Measurements from ENCODE around the gene GSG1L. TPM values are rescaled to one million over a fixed set of nuclear protein-coding genes. Genes with fewer than 3 reads are reported as not detected.

The GSG1L gene
- total RNA-seq, 2 donors from 2014 or later = 0.29 TPM; not detected in 1

DNA sequence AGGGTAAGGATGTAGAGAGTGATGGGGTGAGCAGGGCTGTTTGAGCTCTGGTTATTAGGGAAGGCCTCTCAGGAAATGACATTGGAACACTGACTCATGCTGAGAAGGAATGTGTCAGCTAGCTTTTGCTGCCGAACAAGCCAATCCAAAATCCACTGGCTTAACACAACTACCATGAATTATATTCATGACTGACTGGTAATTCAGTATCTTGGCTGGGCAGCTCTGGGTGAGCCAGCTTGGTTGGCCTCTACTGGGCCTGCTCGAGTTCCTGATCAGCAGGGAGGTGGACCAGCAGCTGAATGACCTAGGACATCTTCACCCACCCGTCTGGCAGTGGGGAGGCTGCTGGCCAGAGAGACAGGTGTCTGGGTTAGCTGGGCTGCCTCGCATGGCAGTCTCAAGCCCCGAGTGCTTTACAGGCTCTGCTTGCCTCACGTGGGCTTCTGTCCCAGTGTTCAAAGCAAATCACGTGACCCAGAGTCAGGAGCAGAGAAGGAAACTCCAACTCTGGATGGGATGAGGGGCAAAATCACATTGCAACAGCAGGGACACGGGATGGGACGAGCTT lies 304.1 kb downstream of the GSG1L start:
- H3K27me3 Mint-ChIP-seq = no peaks in the 10 kb centered on the region
- no peak overlapping the region for H3K27ac Mint-ChIP-seq
- no peak for ATAC-seq (replicated peaks)
- no peaks in the 10 kb centered on the region for H3K9me3 Mint-ChIP-seq
- no peaks in the 10 kb centered on the region for H3K4me1 Mint-ChIP-seq
- peaks cover 30% of the 10 kb centered on the region for H3K36me3 Mint-ChIP-seq (ENCODE audit: low read depth)
- H3K4me3 Mint-ChIP-seq = no peak overlapping the region

DNA sequence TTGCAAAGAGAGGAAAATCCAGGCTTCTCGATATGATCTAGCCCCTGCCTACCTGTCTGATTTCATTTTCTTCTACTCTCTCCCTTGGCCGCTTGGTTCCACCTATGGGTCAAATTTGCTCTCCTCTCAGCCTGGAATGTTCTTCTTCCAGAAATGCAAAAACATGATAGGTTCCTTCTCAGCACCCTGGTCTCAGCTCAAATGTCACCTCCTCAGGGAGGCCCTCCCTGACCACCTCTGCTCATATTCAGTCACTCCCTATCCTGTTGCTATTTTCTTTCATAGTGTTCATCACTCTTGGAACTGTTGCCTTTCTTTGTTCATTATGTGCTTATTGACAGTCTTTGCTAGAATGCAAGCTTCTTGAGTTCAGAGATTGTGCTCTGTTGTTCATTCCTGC lies 305.0 kb downstream of the GSG1L start:
- H3K4me1 Mint-ChIP-seq = no peaks in the 10 kb centered on the region
- peak overlapping the region; percentile 0 for H3K27ac Mint-ChIP-seq
- no peaks in the 10 kb centered on the region for H3K27me3 Mint-ChIP-seq
- peaks cover 21% of the 10 kb centered on the region for H3K36me3 Mint-ChIP-seq (ENCODE audit: low read depth)
- ATAC-seq (replicated peaks) = no peak
- H3K4me3 Mint-ChIP-seq = no peak overlapping the region
- no peaks in the 10 kb centered on the region for H3K9me3 Mint-ChIP-seq

DNA sequence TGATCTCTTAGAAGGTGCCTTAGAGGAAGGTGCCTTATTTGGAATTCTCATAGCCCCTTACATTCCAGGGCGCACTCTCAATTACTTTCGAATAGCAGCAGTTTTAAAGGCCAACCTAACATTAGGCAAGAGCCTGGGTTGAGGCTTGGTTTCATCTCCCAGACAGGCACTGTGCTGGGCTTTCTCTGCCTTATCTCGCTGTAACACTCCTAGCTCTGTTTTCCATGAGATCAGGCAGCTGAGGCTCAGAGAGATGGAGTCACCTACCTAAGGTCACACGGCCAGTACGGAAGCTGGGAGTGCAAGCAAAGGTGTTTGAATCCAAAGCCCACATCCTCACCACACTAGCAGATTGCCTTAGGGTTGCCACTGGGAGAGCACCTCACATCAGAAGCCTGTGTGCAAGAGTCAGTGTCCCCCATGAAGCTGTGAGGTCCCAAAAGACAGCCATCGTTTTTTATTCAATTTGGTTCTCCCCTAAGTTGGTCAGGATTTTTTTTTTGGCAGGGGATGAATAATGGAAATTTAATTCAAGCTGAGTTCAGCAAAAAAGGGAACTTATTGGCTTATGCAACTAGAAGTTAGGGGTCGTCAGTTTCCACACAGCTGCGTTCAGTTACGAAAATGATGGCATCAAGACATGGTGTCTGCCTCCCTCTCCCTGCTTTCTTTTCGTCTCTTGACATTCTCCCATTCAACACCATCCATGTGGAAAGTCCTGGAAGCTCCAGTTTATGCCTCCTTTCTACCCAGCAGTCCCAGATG lies 307.1 kb downstream of the GSG1L start:
- no peak for ATAC-seq (replicated peaks)
- Mint-ChIP-seq H3K36me3 (ENCODE audit: low read depth) (peaks cover 8% of the 10 kb centered on the region), H3K27ac (no peak overlapping the region), H3K4me3 (no peak overlapping the region), H3K27me3 (no peaks in the 10 kb centered on the region), H3K9me3 (no peaks in the 10 kb centered on the region), H3K4me1 (no peaks in the 10 kb centered on the region)

DNA sequence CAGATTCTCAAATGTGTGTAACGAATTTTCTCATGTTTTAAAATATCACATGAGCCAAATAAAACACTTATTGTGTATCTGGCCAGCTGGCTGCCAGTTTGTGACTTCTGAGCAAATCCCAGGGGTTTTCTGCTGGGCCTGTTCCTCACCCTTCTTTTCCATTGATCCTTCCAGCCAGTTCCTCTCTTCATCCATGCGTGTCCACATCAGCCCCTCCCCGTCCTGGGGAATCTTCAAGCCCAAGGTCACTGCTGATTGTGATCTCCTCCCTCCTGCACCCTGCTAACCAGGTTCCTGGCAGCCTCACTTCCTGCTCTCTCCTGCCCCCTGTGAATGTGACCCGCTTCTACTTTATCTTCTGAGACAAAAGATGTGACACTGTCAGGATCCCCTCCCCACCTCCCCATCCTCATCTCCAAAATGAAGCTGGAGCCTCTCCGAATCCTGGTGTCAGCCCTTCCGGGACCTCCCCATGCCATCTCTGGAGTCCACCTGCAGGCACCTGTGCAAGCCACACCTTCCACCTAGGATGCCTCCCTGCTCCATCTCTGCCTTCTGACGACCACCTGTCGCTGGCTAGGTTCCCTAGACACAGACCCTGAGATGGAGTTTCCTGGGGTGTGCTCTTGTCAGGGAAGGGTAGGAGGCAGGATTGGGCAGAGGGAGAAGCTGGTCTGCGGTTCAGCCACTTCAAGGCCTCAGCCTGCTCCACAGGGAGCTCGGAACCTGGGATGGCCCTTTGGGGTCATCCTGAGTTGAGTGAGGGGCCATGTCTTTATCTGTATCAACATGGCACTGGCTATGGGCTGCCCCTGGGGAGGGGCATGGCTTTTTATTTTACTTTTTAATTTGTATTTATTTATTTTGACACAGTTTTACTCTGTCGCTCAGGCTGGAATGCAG lies 308.5 kb downstream of the GSG1L start:
- H3K27me3 Mint-ChIP-seq = no peaks in the 10 kb centered on the region
- H3K4me3 Mint-ChIP-seq = no peak overlapping the region
- H3K4me1 Mint-ChIP-seq = no peaks in the 10 kb centered on the region
- no peak for ATAC-seq (replicated peaks)
- peaks cover 8% of the 10 kb centered on the region for H3K36me3 Mint-ChIP-seq (ENCODE audit: low read depth)
- H3K27ac Mint-ChIP-seq = no peak overlapping the region
- no peaks in the 10 kb centered on the region for H3K9me3 Mint-ChIP-seq

DNA sequence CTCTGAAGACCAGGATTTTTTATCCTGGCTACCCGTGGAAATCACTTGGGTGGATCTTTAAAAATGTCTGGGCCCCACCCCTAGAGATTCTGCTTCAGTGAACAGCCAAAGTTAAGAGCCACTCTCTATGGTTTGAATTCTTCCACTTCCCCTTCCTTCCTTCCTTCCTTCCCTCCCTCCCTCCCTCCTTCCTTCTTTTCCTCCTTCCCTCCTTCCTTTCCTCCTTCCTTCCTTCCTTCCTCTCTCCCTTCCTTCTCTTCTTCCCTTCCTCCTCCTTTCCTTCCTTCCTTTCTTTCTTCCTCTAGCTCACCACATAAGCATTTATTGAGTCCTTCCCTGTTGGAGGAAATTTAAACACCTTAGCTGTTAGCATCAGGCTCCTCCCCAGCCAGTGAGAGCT lies 310.0 kb downstream of the GSG1L start:
- Mint-ChIP-seq H3K4me1 (peaks cover 5% of the 10 kb centered on the region), H3K27me3 (no peaks in the 10 kb centered on the region), H3K36me3 (ENCODE audit: low read depth) (peaks cover 15% of the 10 kb centered on the region), H3K9me3 (no peaks in the 10 kb centered on the region), H3K4me3 (no peak overlapping the region), H3K27ac (no peak overlapping the region)
- no peak for ATAC-seq (replicated peaks)

DNA sequence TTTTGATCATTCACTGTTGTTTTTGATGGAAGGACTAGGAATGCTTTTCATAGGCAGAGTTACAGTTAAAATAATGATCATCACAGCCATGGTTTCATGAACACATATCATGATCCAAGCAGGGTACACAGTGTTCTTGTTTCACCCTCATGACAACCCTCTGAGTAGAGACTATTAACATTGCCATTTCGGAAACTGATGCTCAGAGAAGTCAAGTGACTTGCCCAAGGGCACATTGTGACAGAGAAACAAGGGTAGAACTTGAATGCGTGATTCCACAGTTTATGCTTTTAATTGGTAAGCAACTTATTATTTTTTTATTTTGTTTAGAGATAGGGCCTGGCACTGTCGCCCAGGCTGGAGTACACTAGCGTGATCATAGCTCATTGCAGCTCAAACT lies 311.3 kb downstream of the GSG1L start:
- Mint-ChIP-seq H3K4me1 (peaks cover 5% of the 10 kb centered on the region), H3K4me3 (no peak overlapping the region), H3K27me3 (no peaks in the 10 kb centered on the region), H3K9me3 (no peaks in the 10 kb centered on the region), H3K36me3 (ENCODE audit: low read depth) (peaks cover 15% of the 10 kb centered on the region), H3K27ac (no peak overlapping the region)
- ATAC-seq (replicated peaks) = no peak

DNA sequence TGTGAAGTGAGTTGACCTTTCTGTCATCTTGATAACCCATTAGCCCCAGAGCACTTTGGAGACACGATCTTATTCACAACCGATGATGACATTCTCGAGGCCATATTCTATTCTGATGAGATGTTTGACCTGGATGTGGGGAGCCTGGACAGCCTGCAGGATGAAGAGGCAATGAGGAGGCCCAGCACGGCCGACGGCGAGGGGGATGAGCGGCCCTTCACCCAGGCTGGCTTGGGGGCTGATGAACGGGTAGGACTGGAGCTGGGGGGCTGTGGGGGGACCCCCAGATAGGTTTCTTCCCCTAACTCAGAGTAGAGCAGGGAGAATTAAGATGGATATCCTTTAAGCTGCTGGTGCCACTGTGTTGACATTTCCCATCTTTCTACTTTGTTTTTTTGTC lies 311.8 kb downstream of the GSG1L start:
- no peak overlapping the region for H3K27ac Mint-ChIP-seq
- H3K9me3 Mint-ChIP-seq = no peaks in the 10 kb centered on the region
- H3K4me3 Mint-ChIP-seq = no peak overlapping the region
- no peaks in the 10 kb centered on the region for H3K27me3 Mint-ChIP-seq
- H3K36me3 Mint-ChIP-seq (ENCODE audit: low read depth) = peaks cover 15% of the 10 kb centered on the region
- ATAC-seq (replicated peaks) = no peak
- peaks cover 5% of the 10 kb centered on the region for H3K4me1 Mint-ChIP-seq

DNA sequence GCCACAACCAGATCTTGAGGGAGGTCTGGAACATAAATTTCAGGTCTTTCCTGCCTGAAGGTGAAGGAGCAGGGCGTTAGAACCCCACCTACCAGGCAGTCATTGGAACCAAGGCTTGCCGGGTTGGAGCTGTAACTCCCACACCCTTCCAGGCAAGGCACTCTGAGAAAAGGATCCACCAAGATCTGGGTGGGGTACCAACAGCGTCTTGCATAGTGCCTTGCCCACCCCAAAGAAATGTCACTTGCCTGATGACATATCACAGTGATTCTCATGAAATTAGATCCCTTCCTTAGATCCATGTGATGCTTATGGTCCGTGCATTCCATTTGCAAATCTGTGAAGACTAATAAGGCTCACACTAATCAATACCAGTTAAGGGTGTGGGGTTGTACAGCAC lies 312.3 kb downstream of the GSG1L start:
- Mint-ChIP-seq H3K4me1 (peaks cover 5% of the 10 kb centered on the region), H3K27me3 (no peaks in the 10 kb centered on the region), H3K27ac (no peak overlapping the region), H3K4me3 (no peak overlapping the region), H3K9me3 (no peaks in the 10 kb centered on the region), H3K36me3 (ENCODE audit: low read depth) (peaks cover 15% of the 10 kb centered on the region)
- ATAC-seq (replicated peaks) = no peak

DNA sequence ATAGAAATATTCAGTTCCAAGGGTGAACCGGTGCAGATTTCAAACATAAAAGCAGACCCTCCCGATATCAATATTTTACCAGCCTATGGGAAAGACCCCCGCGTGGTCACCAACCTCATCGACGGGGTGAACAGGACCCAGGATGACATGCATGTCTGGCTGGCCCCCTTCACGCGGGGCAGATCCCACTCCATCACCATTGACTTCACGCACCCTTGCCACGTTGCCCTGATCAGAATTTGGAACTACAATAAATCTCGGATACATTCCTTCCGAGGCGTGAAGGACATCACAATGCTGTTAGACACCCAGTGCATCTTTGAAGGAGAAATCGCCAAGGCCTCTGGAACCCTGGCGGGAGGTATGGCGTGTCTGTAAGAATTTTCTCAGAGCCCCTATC lies 313.6 kb downstream of the GSG1L start:
- ATAC-seq (replicated peaks) = no peak
- Mint-ChIP-seq H3K4me1 (peaks cover 5% of the 10 kb centered on the region), H3K4me3 (no peak overlapping the region), H3K27me3 (no peaks in the 10 kb centered on the region), H3K9me3 (no peaks in the 10 kb centered on the region), H3K36me3 (ENCODE audit: low read depth) (peaks cover 11% of the 10 kb centered on the region), H3K27ac (no peak overlapping the region)

DNA sequence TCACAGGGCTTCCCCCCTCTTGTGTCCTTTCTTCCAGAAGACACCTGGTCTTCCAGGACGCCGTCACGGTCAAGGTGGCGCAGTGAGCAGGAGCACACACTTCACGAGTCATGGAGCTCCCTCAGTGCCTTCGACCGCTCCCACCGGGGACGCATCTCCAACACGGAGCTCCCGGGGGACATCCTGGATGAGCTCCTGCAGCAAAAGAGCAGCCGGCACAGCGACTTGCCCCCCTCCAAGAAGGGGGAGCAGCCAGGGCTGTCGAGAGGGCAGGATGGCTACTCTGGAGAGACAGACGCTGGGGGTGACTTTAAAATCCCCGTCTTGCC lies 314.0 kb downstream of the GSG1L start:
- Mint-ChIP-seq H3K27ac (no peak overlapping the region), H3K9me3 (no peaks in the 10 kb centered on the region), H3K4me1 (peaks cover 5% of the 10 kb centered on the region), H3K4me3 (no peak overlapping the region), H3K27me3 (no peaks in the 10 kb centered on the region), H3K36me3 (ENCODE audit: low read depth) (peaks cover 9% of the 10 kb centered on the region)
- no peak for ATAC-seq (replicated peaks)

DNA sequence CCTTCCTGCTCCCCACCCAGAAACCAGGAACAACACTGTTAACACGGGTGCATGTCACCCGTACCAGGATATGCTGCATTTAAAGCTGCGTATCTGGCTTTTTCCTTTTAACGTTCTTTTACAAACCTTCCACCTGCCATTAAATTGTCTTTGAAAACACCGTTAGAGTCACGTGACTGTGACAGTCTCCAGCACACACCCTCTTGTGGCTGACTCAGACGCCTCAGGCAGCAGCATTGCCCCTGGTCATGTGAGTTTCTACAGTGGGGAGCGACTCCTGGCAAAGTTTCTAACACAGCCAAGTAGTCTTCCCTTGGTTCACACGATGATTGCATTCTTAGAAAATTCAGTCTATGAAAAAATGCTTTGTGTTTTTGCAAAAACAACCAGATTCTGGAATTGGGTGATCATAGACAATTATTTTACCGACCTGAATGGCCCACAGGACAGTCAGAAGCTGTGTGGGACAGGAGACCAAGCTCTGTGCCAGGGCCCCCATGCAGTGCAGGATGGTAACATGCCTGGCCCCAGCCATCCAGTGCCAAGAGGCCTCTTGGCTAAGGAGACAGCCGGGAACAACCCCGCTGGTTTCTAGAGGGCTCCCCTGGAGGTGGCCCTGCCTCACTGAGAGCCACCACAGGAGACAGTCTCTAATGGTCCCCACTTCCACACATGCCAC lies 314.5 kb downstream of the GSG1L start:
- peak; percentile 64 for ATAC-seq (replicated peaks)
- no peak overlapping the region for H3K4me3 Mint-ChIP-seq
- no peaks in the 10 kb centered on the region for H3K9me3 Mint-ChIP-seq
- H3K4me1 Mint-ChIP-seq = peaks cover 5% of the 10 kb centered on the region
- H3K27me3 Mint-ChIP-seq = no peaks in the 10 kb centered on the region
- no peak overlapping the region for H3K27ac Mint-ChIP-seq
- peaks cover 9% of the 10 kb centered on the region for H3K36me3 Mint-ChIP-seq (ENCODE audit: low read depth)

DNA sequence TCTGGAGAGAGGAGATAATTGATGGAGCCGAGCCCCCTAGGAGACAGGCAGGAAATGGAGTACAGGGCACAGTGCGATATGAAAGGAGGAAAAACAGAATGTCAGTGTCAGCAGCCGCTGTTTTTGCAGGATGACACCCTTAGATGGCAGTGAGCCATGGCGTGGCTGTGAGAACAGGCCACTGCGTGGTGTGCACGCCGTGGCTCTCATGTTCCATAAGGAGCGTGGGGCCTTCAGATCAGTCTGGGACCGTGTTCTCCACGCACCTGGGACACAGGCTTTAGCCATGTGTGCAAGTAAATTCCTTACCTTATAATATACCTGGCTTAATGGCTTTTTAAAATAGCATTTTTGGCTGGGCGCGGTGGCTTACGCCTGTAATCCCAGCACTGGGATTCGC lies 315.6 kb downstream of the GSG1L start:
- Mint-ChIP-seq H3K4me3 (no peak overlapping the region), H3K4me1 (peaks cover 5% of the 10 kb centered on the region), H3K36me3 (ENCODE audit: low read depth) (peaks cover 9% of the 10 kb centered on the region), H3K27ac (no peak overlapping the region), H3K27me3 (no peaks in the 10 kb centered on the region), H3K9me3 (no peaks in the 10 kb centered on the region)
- no peak for ATAC-seq (replicated peaks)

DNA sequence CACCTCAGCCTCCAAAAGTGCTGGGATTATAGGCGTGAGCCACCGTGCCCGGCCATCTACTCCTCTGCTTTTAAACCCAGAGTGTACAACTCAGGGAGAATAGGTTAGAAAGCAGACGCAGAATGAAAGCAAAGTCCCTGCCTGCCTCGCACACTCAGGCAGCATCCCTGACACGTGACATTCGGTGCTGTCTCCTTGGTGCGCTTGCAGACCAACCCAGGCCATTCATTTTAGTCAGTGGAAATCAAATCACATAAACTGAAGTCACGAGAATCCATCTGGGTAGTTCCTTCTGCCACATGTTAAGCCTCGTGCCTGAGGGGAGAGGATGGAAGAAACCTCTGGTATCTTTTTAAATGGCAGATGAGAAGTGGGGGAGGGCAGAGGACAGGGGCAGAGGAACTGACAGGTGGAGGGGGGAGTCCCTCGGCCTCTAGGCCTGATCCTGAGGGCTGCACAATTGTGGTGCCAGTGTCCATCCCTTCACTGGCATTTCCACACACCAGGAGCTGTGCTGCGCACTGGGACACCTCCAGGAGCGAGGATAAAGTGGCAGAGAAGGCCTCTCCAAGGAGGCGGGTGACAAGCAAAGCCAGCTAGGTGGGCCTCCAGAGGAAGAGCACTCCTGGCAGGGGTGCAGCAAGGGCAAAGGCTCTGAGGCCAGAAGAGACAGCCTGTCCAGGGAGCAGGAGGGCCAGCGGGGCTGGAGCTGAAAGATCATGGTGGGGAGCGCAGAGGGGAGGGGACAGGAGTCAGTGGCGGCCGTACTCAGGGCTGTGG lies 317.2 kb downstream of the GSG1L start:
- peaks cover 5% of the 10 kb centered on the region for H3K4me1 Mint-ChIP-seq
- H3K36me3 Mint-ChIP-seq (ENCODE audit: low read depth) = peaks cover 9% of the 10 kb centered on the region
- no peaks in the 10 kb centered on the region for H3K27me3 Mint-ChIP-seq
- H3K4me3 Mint-ChIP-seq = no peak overlapping the region
- no peak overlapping the region for H3K27ac Mint-ChIP-seq
- H3K9me3 Mint-ChIP-seq = no peaks in the 10 kb centered on the region
- ATAC-seq (replicated peaks) = no peak

DNA sequence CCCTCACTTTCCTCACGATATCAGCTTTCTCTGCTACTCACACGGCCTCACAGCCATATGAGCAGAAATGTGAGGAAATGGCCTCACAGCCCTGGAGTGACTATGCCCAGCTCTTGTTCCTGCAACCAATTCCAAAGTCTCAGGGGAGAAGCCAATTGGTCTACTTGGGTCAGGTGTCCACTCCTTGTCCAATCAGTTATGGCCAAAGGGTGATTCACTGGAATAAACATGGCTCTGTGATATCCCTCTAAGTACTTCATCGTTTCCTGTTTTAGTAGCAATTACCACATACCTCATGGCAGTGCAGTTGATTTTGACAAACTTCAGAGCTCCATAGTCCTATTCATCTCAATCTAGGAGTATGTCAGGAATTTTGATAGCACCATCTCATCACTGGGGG lies 318.2 kb downstream of the GSG1L start:
- Mint-ChIP-seq H3K4me3 (no peak overlapping the region), H3K4me1 (peaks cover 5% of the 10 kb centered on the region), H3K27me3 (no peaks in the 10 kb centered on the region), H3K36me3 (ENCODE audit: low read depth) (peaks cover 9% of the 10 kb centered on the region), H3K27ac (no peak overlapping the region), H3K9me3 (no peaks in the 10 kb centered on the region)
- no peak for ATAC-seq (replicated peaks)

Measured in activated T-helper 17 cell treated with anti-CD3 and anti-CD28 coated beads, Interleukin-2, amount 50 U/mL, for 72 hours (primary cell).